ENCODE results near the gene CNNM3.
A peak's percentile ranks its signal among the peaks of the same experiment; 100 is the strongest.
"Not testable (repeated sequence)": the region's sequence is repeated elsewhere in the genome, so short reads cannot be mapped to it uniquely, and the experiment has no call there.

Gene CNNM3

DNA sequence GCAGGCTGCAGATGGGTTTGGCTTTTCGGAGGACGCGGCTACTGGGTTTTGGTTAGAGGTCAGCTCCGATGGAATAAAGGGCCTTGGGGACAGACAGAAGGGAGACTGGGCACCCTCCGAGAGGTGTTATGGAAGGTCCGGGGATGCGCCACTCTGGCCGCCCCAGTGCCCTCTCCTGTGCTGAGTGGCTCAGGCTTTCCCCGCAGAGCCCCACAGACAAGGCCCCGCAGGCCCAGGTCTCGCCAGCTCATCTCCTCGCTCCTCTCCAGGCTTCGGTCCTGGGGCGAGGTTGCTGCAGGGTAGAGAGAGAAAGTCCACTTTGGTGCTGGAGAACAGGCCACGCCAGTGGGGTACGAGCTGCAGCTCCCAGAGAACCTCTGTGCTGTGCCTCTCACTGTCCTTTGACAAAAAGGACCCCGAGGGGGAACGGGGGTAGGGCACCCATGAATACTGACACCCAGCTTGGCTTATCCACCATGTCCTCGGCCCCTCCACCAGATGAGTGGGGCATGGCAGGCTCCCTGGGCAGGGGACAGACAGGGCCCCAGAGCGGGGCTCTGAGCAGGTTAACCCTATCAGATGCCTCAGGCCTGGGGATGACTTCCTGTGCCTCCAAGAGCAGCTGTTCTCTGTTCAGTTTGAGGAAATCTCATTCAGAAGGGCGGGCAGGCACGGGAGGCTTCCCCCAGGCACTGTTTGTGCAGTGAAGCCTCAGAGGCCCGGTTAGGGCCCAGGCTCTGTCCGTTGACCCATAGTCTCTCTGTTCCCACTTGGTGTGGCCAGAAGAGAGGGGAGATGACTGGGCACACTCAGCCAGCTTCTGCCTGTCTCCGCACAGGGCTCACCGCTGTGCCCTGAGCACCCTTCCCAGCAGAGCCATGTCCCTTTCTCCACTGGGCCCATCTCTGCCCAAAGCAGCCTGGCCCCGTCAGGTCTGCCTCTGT is 15.7 kb upstream of the CNNM3 start:
- no peak for DNase-seq

- DNase-seq: peak; percentile 76
Observed at GRCh38 chr2:96801005-96801785, 14.9 kb upstream of the CNNM3 start.

DNA sequence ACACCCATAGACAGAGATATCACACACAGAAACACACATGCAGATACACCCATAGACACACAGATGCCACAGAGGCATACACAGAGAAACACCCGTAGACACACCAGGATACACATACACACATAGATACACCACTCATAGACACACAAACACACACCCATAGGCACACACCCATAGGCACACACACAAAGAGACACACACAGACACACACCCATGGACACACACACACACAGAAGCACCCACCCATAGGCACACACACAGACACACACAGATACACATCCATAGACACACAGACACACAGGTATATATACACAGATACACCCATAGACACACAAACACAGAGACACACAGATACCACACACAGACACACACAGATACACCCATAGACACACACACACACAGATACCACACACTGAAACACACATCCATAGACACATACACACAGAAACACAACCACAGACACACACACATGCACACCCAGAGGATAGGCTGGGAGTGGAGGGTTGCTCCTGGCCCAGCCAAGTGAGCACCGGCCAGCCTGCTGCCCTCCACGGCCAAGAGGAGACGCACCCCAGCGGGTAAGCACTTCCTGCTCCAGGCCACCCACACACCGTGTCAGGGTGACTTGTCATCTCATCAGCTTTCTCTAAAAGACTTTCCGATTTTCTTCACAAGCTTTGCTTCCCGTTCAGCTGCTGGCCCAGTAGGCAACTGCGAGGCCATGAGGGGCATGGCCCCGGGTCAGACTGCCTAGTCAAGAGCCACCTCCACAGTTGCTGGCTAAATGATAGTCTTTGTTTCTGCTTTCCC is 14.1 kb upstream of the CNNM3 start:
- peak; percentile 37 for DNase-seq

DNA sequence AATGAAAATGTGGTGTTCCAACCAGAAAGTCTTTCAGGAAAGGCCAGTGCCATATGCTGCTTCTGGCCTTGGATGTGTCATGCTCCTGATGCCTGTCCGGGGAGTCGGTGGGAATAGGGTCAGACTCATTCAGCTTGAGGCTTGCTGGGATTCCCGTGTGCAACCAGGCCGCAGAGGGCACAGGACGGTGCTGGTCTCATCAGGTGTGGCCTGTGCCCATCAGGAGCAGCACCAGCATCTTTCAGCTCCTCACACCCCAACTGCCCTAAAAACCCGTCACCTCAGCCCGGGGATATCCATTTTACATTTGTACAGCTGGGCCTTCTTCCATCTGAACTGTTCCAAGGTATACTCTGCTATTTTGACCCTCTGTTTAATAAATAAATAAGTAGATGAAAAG is 13.3 kb upstream of the CNNM3 start:
- no peak for DNase-seq

DNA sequence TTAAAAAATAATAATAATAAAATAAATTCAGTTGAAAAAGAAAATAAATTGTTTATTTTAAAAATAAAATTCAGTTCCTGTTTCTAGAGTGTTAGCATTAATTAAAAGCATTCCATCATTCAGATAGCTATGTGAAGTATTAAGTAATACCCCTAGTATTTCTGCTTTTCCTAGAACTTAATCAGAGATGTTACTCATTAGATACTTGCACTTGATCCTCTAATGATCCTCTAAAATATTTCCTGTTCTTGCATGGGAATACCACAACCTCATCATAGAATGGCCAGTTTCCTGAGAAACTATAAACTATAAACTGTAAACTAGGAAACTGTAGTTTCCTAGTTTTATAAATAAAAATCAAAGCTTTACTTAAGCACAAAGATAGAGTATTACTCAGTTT is 11.1 kb upstream of the CNNM3 start:
- DNase-seq: no peak

GRCh38 chr2:96805946-96806345 is 10.1 kb upstream of the CNNM3 start:
- not testable (repeated sequence) for DNase-seq

DNA sequence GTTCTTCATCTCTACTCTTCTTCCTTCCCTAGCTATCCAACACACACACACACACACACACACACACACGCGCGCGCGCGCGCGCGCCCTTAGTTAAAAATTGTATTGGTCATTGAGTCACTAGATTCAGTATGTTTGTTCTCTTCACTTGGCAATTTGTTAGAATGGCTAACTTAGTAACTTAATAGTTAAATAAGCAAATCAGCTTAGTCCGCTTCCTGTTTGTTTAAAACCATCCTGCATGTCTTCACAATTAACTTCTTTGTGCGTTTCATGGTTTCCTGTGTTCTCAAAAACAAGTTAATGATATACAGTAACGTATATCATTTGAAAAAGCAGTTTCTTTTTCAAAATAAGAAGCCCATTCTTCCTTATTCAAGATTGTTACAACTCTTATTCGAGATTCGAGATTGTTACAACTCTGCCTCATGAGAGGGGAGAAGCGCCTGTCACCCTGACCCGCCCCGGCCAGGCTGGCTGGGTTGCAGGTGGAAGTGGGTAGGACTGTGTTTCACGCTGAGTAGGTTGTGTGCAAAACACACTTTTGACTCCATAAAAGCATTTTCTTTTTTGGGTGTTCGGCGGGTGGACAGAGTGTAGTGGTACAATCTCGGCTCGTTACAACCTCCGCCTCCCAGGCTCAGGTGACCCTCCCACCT is 9.5 kb upstream of the CNNM3 start:
- peak; percentile 49 for DNase-seq

DNA sequence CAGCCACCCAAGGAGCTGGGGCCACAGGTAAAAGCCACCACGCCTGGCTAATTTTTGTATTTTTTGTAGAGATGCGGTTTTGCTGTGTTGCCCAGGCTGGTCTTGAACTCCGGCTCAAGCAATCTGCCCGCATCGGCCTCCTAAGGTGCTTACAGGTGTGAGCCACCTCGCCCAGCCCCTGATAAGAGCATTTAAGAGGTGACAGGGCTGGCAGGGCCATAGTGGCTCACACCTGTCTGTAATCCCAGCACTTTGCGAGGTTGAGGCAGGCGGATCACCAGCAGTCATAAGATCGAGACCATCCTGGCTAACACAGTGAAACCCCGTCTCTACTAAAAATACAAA is 9.0 kb upstream of the CNNM3 start:
- DNase-seq: no peak

- DNase-seq: no peak
Observed at GRCh38 chr2:96808176-96808837, 7.8 kb upstream of the CNNM3 start.

DNA sequence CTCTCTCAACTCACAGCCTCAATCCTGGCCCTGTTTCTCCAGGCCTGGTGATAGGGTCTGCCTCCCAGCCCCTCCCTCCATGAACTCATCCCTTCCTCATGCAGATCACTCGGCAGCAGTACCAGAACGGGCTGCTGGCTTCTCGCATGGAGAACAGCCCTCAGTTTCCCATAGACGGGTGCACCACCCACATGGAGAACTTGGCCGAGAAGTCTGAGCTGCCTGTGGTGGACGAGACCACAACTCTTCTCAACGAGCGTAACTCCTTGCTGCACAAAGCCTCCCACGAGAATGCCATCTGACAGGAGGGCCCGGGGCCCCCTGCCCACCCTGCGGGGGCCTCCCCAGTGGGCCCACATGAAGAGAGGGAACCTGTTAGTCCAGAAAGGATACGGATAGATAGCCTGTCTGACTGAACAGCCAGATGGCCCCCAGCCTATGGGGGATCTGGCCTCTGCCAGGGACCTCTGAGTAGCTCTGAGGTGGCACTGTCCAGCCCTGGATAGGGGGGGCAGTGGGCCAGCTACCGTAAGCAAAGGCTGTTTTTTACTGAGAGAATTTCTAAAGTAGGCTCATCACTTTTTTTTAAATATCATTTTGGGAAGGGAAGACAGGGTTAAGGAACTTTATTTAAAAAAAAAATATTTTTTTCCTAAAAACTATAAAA is 6.7 kb upstream of the CNNM3 start:
- no peak for DNase-seq

DNA sequence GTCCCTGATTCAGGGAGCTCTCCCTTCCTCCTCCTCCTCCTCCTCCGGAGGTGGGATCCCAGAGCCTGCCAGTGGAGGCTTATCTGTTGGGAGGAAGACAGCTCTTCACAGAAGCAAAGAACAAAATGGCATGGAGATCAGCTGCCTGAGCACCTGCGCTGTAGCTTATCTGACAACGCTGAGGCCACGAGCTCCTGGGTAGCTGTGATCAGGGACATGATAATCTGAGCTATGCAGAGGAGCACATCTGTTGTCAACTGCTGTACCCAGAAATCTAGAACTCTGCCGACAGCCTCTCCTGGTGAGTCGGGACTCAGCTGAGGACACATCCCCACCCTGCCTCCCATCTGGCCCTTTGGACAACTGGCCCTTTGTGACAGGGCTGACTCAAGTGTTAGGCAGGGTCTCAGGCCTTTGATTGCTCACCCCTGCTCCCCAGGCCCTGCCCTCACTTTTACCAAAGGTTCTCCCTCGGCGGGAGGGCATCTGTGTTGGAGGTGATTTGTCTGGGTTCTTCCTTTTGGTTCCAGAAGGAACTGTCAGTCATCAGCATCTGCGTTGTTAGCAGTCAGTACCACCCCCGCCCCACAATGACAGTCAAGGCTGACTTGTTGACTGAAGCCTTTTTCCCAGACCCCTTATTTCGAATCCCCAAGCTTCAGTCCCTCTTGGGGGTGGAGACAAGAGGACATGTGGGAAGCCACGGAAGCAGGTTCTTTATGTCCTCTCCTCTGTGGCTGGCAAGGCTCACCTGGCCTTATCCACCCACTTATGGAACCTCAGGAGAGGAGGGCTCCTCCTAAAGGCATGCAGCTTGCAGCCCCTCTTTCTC is 5.9 kb upstream of the CNNM3 start:
- no peak for DNase-seq

DNA sequence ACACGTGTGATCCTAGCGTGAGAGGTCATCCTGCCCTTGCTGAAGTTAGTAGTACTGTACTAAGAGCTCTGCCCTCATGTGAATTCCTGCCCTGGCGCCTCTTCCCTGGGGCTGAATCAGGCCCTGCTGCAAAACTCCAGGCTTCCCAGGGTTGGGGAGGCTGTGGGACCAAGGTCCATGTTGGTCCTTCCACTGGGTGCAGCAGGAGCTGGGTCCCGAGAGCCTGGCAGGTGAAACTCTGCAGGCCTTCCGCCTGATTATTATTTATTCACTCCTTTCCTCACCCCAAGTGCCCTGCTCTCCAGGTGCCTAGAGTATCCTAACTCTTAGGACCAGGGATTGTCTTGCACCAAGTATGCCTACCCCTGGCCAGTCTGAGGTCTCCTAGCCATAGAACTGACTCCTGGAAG is 5.3 kb upstream of the CNNM3 start:
- DNase-seq: no peak

- no peak for DNase-seq
Observed at GRCh38 chr2:96811917-96812316, 4.2 kb upstream of the CNNM3 start.

- DNase-seq: no peak
Observed at GRCh38 chr2:96813656-96814055, 2.4 kb upstream of the CNNM3 start.

DNA sequence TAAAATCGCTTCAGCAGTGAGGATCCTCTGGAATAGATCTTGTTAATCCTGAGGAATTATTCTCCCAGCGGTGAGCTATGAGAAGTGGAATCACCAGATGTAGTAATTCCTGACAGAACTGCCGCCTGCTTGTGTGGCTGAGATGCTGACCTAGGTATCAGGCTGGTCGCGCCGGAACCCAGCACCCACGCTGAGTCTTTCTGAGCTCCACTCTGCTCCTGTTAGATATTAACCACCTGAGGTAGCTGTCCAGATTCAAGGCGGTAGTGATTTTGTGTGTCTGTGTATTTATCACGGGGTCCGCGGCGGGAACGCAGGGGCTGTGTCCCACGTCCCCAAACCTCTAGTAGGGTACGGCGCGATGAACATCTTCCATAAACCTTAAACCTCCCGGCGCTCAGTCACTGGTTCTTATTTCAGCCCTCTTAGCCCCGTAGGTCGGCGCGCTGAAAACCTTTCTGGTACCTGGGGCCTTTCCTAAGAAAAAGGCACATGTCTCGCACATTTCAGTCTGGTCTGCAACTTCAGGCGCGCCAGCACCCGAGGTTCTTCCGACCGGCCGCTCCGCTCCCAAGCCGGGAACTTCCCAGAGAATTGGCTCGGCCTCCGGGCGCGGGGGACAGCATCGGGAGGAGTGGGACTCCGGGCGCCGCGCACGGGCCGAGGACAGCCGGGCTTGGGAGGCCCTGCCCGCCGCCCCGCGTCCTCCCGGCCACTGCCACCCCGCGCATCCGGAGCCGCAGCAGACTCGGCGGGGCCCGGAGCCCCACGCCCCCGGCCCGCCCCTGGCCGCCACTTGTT is 542 bp upstream of the CNNM3 start:
- no peak for DNase-seq

DNA sequence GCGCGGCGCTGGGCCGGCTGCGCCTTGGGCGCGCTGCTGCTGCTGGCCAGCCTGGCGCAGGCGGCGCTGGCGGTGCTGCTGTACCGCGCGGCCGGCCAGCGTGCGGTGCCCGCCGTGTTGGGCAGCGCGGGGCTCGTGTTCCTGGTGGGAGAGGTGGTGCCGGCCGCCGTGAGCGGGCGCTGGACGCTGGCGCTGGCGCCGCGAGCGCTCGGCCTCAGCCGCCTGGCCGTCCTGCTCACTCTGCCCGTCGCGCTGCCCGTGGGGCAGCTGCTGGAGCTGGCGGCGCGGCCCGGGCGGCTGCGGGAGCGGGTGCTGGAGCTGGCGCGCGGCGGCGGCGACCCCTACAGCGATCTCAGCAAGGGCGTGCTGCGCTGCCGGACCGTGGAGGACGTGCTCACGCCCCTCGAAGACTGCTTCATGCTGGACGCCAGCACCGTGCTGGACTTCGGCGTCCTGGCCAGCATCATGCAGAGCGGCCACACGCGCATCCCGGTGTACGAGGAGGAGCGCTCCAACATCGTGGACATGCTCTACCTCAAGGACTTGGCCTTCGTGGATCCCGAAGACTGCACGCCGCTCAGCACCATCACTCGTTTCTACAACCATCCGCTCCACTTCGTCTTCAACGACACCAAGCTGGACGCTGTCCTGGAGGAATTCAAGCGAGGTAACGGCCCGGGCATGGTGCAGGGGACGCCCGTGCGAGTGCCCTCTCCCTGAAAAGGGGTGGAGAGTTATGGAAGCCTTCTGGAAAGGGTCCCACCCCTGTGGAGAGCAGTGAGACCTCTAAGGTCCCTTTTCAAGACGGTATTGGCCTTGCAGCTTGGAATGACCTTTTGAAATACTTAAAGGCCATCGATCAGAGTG is 1.0 kb downstream of the CNNM3 start:
- no peak for DNase-seq

- no peak for DNase-seq
Observed at GRCh38 chr2:96817882-96818281, 1.8 kb downstream of the CNNM3 start.

DNA sequence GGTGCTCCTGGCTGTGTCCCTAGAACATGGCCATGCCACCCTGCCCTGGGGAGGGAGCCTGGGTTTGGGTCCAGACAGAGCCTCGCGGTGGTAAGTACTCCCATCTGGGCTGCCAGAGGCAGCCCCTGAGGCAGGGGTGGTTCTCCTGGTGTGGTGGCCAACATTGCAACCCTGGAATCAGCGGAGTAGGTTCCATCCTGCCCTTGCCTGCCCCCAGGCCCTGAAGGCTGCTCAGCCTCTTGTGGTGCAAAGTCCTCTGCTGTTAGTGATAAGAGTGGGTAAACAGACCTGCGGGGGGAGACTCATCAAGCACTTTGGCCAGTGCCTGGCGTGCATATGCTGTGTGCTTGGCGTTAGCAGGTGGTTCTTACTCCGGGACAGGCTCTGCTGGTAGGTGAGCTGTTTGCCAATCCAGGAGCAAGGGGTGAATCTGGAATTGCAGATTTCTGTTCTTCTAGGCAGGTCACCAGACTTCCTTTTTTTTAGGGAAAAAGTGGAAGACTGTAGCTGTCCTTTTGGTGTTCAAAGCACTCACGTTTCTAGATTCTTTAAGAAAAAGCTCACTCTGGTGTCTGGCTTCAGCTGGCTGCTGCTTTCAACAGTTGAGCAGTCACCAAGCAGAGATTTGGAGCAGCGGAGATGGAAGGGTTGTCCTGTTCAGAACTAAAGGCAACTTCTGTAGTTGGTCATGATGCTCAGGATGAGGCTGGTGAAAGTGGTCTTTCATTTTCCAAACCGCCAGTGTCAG is 3.2 kb downstream of the CNNM3 start:
- no peak for DNase-seq

Data from CD4-positive, alpha-beta T cell treated with Interleukin-10 for 1 hour (primary cell).